B cell (primary cell): ENCODE measurements around the gene RSBN1. TPM values are rescaled to one million over a fixed set of nuclear protein-coding genes. Genes with fewer than 3 reads are reported as not detected.

ENCODE experiments used
- ATAC-seq: fragments of 200-7000 bp; cut with Tn5 transposase; one replicate; pipeline ENCODE4 v1.10.0; 2021; ENCODE audit warnings: low read depth, mild to moderate bottlenecking, moderate number of reproducible peaks, moderate library complexity
- CTCF ChIA-PET: fragments of 350-600 bp; sonication (Branson Sonifier 250); formaldehyde crosslinking; loops from one replicate; lab custom pipeline; 2021; ENCODE audit warnings: antibody characterized with exemption, inconsistent platforms; lab: Charles Lee
- POLR2A ChIA-PET: fragments of 350-600 bp; sonication (Branson Sonifier 250); formaldehyde crosslinking; loops from one replicate; lab custom pipeline; 2021; ENCODE audit warnings: antibody characterized with exemption; lab: Charles Lee
- DNase-seq: peaks from one replicate; pipeline ENCODE4 v3.0.0; 2013
- H2AFZ ChIP-seq: 2 replicates; pipeline ENCODE4 v1.6.1; 2012; ENCODE audit warnings: mild to moderate bottlenecking, low read depth, low read length; ENCODE audit not compliant: insufficient read depth, poor library complexity, severe bottlenecking
- H3K27ac ChIP-seq, 2 donors: 1 replicate in 1 of 2; 2 replicates in 1 of 2; pipeline ENCODE4 v1.5.1; 2012 to 2013; ENCODE audit warnings: low read length in 2 of 2, mild to moderate bottlenecking in 2 of 2, moderate library complexity in 1 of 2
- H3K27me3 ChIP-seq, 4 experiments: fragments of 200-600 bp in 1 of 4; sonication (generic) in 1 of 4; replicated peaks in 1 of 4; 1 replicate in 2 of 4; 2 replicates in 2 of 4; pipeline versions ENCODE4 v1.6.1 to v1.7.0; 2013 to 2016; ENCODE audit warnings: low read length in 3 of 4, mild to moderate bottlenecking in 2 of 4, mixed read lengths in 1 of 4, moderate library complexity in 1 of 4; ENCODE audit not compliant: insufficient read depth in 4 of 4, control insufficient read depth in 3 of 4; ENCODE audit errors: control extremely low read depth in 1 of 4
- H3K36me3 ChIP-seq, 2 experiments: replicated peaks in 1 of 2; 1 replicate in 1 of 2; 2 replicates in 1 of 2; pipeline versions ENCODE4 v1.6.1 to v1.7.1; 2013; ENCODE audit warnings: low read length in 1 of 2; ENCODE audit not compliant: insufficient read depth in 2 of 2, control insufficient read depth in 1 of 2; ENCODE audit errors: control extremely low read depth in 1 of 2, extremely low read depth in 1 of 2
- H3K4me1 ChIP-seq, 2 donors: fragments of 200-600 bp in 1 of 2; sonication (generic) in 1 of 2; 1 replicate in 1 of 2; 2 replicates in 1 of 2; pipeline versions ENCODE4 v1.5.1 to v1.6.1; 2013 to 2017; ENCODE audit warnings: low read length in 2 of 2; ENCODE audit not compliant: control insufficient read depth in 2 of 2, insufficient read depth in 2 of 2
- H3K4me2 ChIP-seq: replicated peaks from 2 replicates; pipeline ENCODE3; 2012; ENCODE audit warnings: mild to moderate bottlenecking, low read depth, low read length; ENCODE audit not compliant: poor library complexity, severe bottlenecking
- H3K4me3 ChIP-seq, 5 experiments: fragments of 200-600 bp in 1 of 5; sonication (generic) in 1 of 5; 1 replicate in 3 of 5; 2 replicates in 2 of 5; pipeline versions ENCODE4 v1.5.1 to v1.7.0; 2011 to 2016; ENCODE audit warnings: low read length in 4 of 5, mild to moderate bottlenecking in 4 of 5, low read depth in 2 of 5, control low read depth in 1 of 5, moderate library complexity in 1 of 5; ENCODE audit not compliant: insufficient read depth in 1 of 5; ENCODE audit errors: control extremely low read depth in 1 of 5, extremely low read depth in 1 of 5
- H3K79me2 ChIP-seq: fragments of 200-600 bp; sonication (generic); one replicate; pipeline ENCODE4 v1.6.0; 2016; ENCODE audit warnings: low read length; ENCODE audit not compliant: control insufficient read depth, insufficient read depth
- H3K9ac ChIP-seq: fragments of 200-600 bp; sonication (generic); 2 replicates; pipeline ENCODE4 v1.6.1; 2017; ENCODE audit warnings: mild to moderate bottlenecking, low read length, moderate library complexity
- H3K9me3 ChIP-seq, 3 donors: one replicate each; pipeline versions ENCODE4 v1.6.1 to v1.7.1; 2013; ENCODE audit warnings: low read length in 2 of 3; ENCODE audit not compliant: control insufficient read depth in 2 of 3, insufficient read depth in 1 of 3; ENCODE audit errors: control extremely low read depth in 1 of 3
- H4K20me1 ChIP-seq: 2 replicates; pipeline ENCODE4 v1.6.0; 2012; ENCODE audit warnings: mild to moderate bottlenecking, low read length; ENCODE audit not compliant: insufficient read depth, control insufficient read depth, poor library complexity, severe bottlenecking
- H3K27ac Mint-ChIP-seq: one replicate; pipeline ENCODE4 v1.8.0; 2021; ENCODE audit warnings: mixed read lengths
- H3K27me3 Mint-ChIP-seq: one replicate; pipeline ENCODE4 v1.8.0; 2021; ENCODE audit warnings: mixed read lengths
- H3K4me1 Mint-ChIP-seq: one replicate; pipeline ENCODE4 v1.8.0; 2021; ENCODE audit warnings: mixed read lengths
- H3K4me3 Mint-ChIP-seq: one replicate; pipeline ENCODE4 v1.8.0; 2021; ENCODE audit warnings: mixed read lengths
- H3K9me3 Mint-ChIP-seq: one replicate; pipeline ENCODE4 v1.8.0; 2022; ENCODE audit warnings: mixed read lengths; ENCODE audit not compliant: insufficient read depth
- EZH2 ChIP-seq: IDR thresholded peaks from 2 replicates; pipeline ENCODE4 v1.6.1; 2012; ENCODE audit warnings: borderline replicate concordance, low read depth, mild to moderate bottlenecking, moderate library complexity, low read length; ENCODE audit not compliant: insufficient read depth, poor library complexity, severe bottlenecking
- WGBS: methylation state at CpG from one replicate; pipeline ENCODE4 v1.1.5; 2013; ENCODE audit warnings: missing lambda C conversion rate; ENCODE audit not compliant: insufficient coverage; 5-methylcytosine and 5-hydroxymethylcytosine counted together
- intact Hi-C: fragments of 100-400 bp; cut with micrococcal nuclease; formaldehyde crosslinking; loops from one replicate; pipeline ENCODE4 v1.10.0; 2022
- polyA plus RNA-seq: library from polyadenylated mRNA; depleted of rRNA; stranded (reverse); fragments of >200 nt; gene quantifications from 2 replicates; pipeline ENCODE4 v1.2.3, GENCODE V29; 2012
- total RNA-seq, 2 donors: library from RNA; stranded (reverse); fragments of 120-200 nt in 1 of 2; gene quantifications; 1 replicate in 1 of 2; 2 replicates in 1 of 2; pipeline versions ENCODE4 v1.2.3 to v1.2.4, GENCODE V29; 2013 to 2022
- TF ChIP-seq, protein P1 (sequence below): fragments of 200-600 bp; IDR thresholded peaks from one replicate; pipeline ENCODE4 v1.8.0; 2022; ENCODE audit warnings: antibody characterized with exemption, mild to moderate bottlenecking

Gene RSBN1
- total and polyA plus RNA-seq, 2 donors (not counting 1 experiment from before 2014, with no cell fraction given): 20.6 to 40.2 TPM

DNA sequence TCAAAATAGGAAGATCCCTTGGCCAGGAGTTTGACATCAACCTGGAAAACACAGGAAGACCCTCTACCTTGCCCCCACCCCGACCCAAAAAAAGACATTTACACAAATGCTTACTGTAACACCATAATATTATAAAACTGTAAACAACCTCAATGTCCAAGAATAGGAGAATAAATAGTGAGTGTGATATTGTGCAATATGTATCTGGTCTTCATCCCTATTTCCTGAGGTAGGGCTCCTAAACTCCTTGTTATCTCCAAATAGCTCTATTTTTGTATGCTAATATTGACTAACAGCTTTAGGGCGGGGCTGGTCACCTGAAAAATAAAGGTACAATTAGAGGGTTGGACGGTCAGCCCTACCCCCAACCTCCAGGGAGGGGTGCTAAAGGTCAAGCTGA, 23.5 kb downstream of the RSBN1 start:
- H3K9ac ChIP-seq: no peak overlapping the region
- peaks cover 8 to 10% of the 10 kb centered on the region in 2 donors for H3K4me1 ChIP-seq
- no peak overlapping the region for H3K4me3 Mint-ChIP-seq
- H3K27me3 Mint-ChIP-seq: no peaks in the 10 kb centered on the region
- H2AFZ ChIP-seq: no peak overlapping the region
- CTCF ChIA-PET: no interaction called here
- peaks cover 18% of the 10 kb centered on the region for H3K4me1 Mint-ChIP-seq
- H3K4me3 ChIP-seq: no peak overlapping the region
- H4K20me1 ChIP-seq: peaks cover 17% of the 10 kb centered on the region
- peaks cover 0 to 11% of the 10 kb centered on the region in 2 experiments for H3K36me3 ChIP-seq
- H3K9me3 Mint-ChIP-seq: no peaks in the 10 kb centered on the region
- intact Hi-C loops: no loop called here
- no CpG with 5 or more reads among the region's 3 CpGs for WGBS
- POLR2A ChIA-PET: no interaction called here
- H3K27ac Mint-ChIP-seq: no peak overlapping the region
- TF ChIP-seq, protein P1, sequence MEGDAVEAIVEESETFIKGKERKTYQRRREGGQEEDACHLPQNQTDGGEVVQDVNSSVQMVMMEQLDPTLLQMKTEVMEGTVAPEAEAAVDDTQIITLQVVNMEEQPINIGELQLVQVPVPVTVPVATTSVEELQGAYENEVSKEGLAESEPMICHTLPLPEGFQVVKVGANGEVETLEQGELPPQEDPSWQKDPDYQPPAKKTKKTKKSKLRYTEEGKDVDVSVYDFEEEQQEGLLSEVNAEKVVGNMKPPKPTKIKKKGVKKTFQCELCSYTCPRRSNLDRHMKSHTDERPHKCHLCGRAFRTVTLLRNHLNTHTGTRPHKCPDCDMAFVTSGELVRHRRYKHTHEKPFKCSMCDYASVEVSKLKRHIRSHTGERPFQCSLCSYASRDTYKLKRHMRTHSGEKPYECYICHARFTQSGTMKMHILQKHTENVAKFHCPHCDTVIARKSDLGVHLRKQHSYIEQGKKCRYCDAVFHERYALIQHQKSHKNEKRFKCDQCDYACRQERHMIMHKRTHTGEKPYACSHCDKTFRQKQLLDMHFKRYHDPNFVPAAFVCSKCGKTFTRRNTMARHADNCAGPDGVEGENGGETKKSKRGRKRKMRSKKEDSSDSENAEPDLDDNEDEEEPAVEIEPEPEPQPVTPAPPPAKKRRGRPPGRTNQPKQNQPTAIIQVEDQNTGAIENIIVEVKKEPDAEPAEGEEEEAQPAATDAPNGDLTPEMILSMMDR: no peak
- TF ChIP-seq EZH2: no peak
- H3K79me2 ChIP-seq: peaks cover 64% of the 10 kb centered on the region
- no peak overlapping the region for H3K4me2 ChIP-seq
- ATAC-seq: no peak
- no peaks in the 10 kb centered on the region for H3K9me3 ChIP-seq
- DNase-seq: no peak
- no peaks in the 10 kb centered on the region for H3K27me3 ChIP-seq
- no peak overlapping the region for H3K27ac ChIP-seq

DNA sequence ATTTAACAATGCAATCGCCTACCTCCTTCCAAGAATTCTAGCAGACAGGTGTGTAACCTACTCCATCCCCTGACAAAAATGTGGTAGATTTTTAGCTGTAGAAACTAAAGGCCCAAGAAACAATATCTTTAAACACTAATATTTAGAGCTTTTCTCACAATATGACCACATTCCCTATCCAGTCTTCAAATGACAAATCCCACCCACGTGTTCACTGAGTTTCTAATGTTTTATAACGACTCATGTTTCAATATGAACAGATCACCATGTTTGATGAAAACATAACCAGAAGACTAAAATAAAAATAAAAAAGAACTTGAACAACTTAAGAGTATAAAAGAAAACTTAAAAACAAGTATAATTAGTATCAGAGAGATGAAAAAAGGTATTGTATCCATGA, 24.6 kb downstream of the RSBN1 start:
- Mint-ChIP-seq H3K27ac (no peak overlapping the region), H3K27me3 (no peaks in the 10 kb centered on the region), H3K4me1 (peaks cover 26% of the 10 kb centered on the region), H3K9me3 (no peaks in the 10 kb centered on the region), H3K4me3 (no peak overlapping the region)
- H3K4me2 ChIP-seq: no peak overlapping the region
- H3K9ac ChIP-seq: no peak overlapping the region
- H4K20me1 ChIP-seq: peaks cover 17% of the 10 kb centered on the region
- ChIA-PET POLR2A (no interaction called here), CTCF (interaction anchor here (0.6 to 1.1 kb wide), 2 partner anchors 10 to 72 kb away, joined by 3 read pairs; no protein-coding TSS in a partner anchor)
- no CpG with 5 or more reads among the region's 3 CpGs for WGBS
- TF ChIP-seq, protein P1: no peak
- no peak for TF ChIP-seq EZH2
- no peak overlapping the region for H3K27ac ChIP-seq
- ATAC-seq (no peak), DNase-seq (no peak)
- no peaks in the 10 kb centered on the region for H3K9me3 ChIP-seq
- H3K4me1 ChIP-seq: peaks cover 16 to 19% of the 10 kb centered on the region in 2 donors
- peaks cover 69% of the 10 kb centered on the region for H3K79me2 ChIP-seq
- no peaks in the 10 kb centered on the region for H3K27me3 ChIP-seq
- H3K36me3 ChIP-seq: peaks cover 0 to 9% of the 10 kb centered on the region in 2 experiments
- no peak overlapping the region for H2AFZ ChIP-seq
- H3K4me3 ChIP-seq: no peak overlapping the region
- intact Hi-C loops: no loop called here
